Prostate gland (tissue), 2 donors: ENCODE results near the gene INPP4B.

Experiments
- POLR2A ChIP-seq: fragments of 450-650 bp; IDR thresholded peaks from one replicate; pipeline ENCODE4 v1.6.1; 2016; ENCODE audit warnings: antibody characterized with exemption, mild to moderate bottlenecking
- TF ChIP-seq, protein P1 (sequence below), 4 experiments: fragments of 200-600 bp in 2 of 4; fragments of 450-650 bp in 2 of 4; sonication (generic) in 2 of 4; IDR thresholded peaks; 1 replicate in 3 of 4; 2 replicates in 1 of 4; pipeline ENCODE4 v1.5.1; 2016 to 2019; ENCODE audit warnings: antibody characterized with exemption in 4 of 4, mild to moderate bottlenecking in 2 of 4, moderate library complexity in 2 of 4

DNA sequence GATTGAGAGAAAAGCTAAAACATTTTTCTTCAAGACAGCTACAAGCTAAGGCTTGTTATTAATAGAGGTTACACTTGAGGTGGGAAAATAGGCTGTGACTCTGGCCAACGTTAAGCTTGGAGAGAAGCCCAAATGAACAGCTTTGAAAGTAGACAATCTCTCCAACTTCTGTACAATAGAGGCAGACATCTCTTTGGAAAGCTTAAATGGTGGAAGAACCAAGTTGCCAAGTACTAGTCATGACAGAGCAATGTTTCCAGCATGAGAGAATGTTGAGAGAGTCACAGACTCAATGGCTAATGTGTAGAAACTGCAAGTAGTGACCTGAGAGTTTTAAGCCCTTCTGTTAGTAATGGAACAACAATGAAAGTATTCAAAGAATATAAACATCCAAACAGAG is 298.1 kb downstream of the INPP4B start:
- TF ChIP-seq, protein P1, sequence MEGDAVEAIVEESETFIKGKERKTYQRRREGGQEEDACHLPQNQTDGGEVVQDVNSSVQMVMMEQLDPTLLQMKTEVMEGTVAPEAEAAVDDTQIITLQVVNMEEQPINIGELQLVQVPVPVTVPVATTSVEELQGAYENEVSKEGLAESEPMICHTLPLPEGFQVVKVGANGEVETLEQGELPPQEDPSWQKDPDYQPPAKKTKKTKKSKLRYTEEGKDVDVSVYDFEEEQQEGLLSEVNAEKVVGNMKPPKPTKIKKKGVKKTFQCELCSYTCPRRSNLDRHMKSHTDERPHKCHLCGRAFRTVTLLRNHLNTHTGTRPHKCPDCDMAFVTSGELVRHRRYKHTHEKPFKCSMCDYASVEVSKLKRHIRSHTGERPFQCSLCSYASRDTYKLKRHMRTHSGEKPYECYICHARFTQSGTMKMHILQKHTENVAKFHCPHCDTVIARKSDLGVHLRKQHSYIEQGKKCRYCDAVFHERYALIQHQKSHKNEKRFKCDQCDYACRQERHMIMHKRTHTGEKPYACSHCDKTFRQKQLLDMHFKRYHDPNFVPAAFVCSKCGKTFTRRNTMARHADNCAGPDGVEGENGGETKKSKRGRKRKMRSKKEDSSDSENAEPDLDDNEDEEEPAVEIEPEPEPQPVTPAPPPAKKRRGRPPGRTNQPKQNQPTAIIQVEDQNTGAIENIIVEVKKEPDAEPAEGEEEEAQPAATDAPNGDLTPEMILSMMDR (IDR thresholded peaks at IDR 0.05), result no peak
- no peak for TF ChIP-seq POLR2A
